Endometrial microvascular endothelial cells (primary cell): ENCODE measurements around the gene EPHA8. TPM values are rescaled to one million over a fixed set of nuclear protein-coding genes. Genes with fewer than 3 reads are reported as not detected.

ENCODE experiments used
- in situ Hi-C: cut with HindIII; loops from 2 replicates; pipeline ENCODE4 v1.10.0; 2017; ENCODE audit warnings: low sequenced_read_pairs, low pct_unique_long_range_greater_than_20kb; ENCODE audit errors: inconsistent ontology term
- total RNA-seq: library from RNA; depleted of rRNA; stranded (reverse); fragments of >200 nt; gene quantifications from one replicate; pipeline ENCODE4 v1.2.3, GENCODE V29; 2015; ENCODE audit errors: inconsistent ontology term

The EPHA8 gene
- total RNA-seq, 1 donor from 2014 or later = not detected

- in situ Hi-C loops = no loop called here
Observed at GRCh38 chr1:22607154-22607553, 43.9 kb downstream of the EPHA8 start.

GRCh38 chr1:22608361-22608760 is 45.1 kb downstream of the EPHA8 start:
- in situ Hi-C loops = no loop called here

- in situ Hi-C loops = no loop called here
Observed at GRCh38 chr1:22609291-22609690, 46.0 kb downstream of the EPHA8 start.

GRCh38 chr1:22611530-22611947 is 48.2 kb downstream of the EPHA8 start:
- in situ Hi-C loops = no loop called here

- in situ Hi-C loops = no loop called here
Observed at GRCh38 chr1:22612671-22613571, 49.6 kb downstream of the EPHA8 start.

GRCh38 chr1:22613572-22613918 is 50.3 kb downstream of the EPHA8 start:
- in situ Hi-C loops = no loop called here

GRCh38 chr1:22613951-22614350 is 50.7 kb downstream of the EPHA8 start:
- in situ Hi-C loops = no loop called here

GRCh38 chr1:22615886-22616285 is 52.6 kb downstream of the EPHA8 start:
- in situ Hi-C loops = no loop called here

GRCh38 chr1:22616571-22616970 is 53.3 kb downstream of the EPHA8 start:
- in situ Hi-C loops = no loop called here

- in situ Hi-C loops = no loop called here
Observed at GRCh38 chr1:22618056-22618455, 54.8 kb downstream of the EPHA8 start.

GRCh38 chr1:22619252-22619651 is 56.0 kb downstream of the EPHA8 start:
- in situ Hi-C loops = no loop called here

- in situ Hi-C loops = no loop called here
Observed at GRCh38 chr1:22619798-22620197, 56.5 kb downstream of the EPHA8 start.

- in situ Hi-C loops = no loop called here
Observed at GRCh38 chr1:22621761-22622160, 58.5 kb downstream of the EPHA8 start.

GRCh38 chr1:22625262-22625925 is 62.1 kb downstream of the EPHA8 start:
- in situ Hi-C loops = no loop called here

GRCh38 chr1:22626237-22627157 is 63.2 kb downstream of the EPHA8 start:
- in situ Hi-C loops = no loop called here

GRCh38 chr1:22627331-22627730 is 64.0 kb downstream of the EPHA8 start:
- in situ Hi-C loops = no loop called here

- in situ Hi-C loops = no loop called here
Observed at GRCh38 chr1:22628698-22629444, 65.6 kb downstream of the EPHA8 start.

- in situ Hi-C loops = no loop called here
Observed at GRCh38 chr1:22629886-22630285, 66.6 kb downstream of the EPHA8 start.
